H1 (cell line): Measurements from ENCODE around the gene CDHR2. TPM values are rescaled to one million over a fixed set of nuclear protein-coding genes. Genes with fewer than 3 reads are reported as not detected.
A peak's percentile ranks its signal among the peaks of the same experiment; 100 is the strongest.

Source experiments
- ASH2L ChIP-seq: fragments of 200-600, 300-600 bp; sonication (generic); IDR thresholded peaks from one replicate; pipeline ENCODE4 v1.7.1; 2017; ENCODE audit warnings: low read length
- CBX5 ChIP-seq: fragments of 300-800, 300-1000 bp; sonication (generic); IDR thresholded peaks from 2 replicates; pipeline ENCODE4 v1.7.1; 2016; ENCODE audit warnings: antibody characterized with exemption, low read length, low read depth
- CHD1 ChIP-seq: IDR thresholded peaks from 2 replicates; pipeline ENCODE4 v1.6.1; 2012; ENCODE audit warnings: low read depth, low read length, improper control_type of control experiment
- CHD2 ChIP-seq: IDR thresholded peaks from 2 replicates; pipeline ENCODE4 v1.6.1; 2012; ENCODE audit warnings: low read length, improper control_type of control experiment
- CREB1 ChIP-seq: IDR thresholded peaks from 2 replicates; pipeline ENCODE4 v1.6.1; 2012; ENCODE audit warnings: inconsistent platforms
- CTBP2 ChIP-seq: IDR thresholded peaks from 2 replicates; pipeline ENCODE4 v1.7.0; 2011; ENCODE audit warnings: borderline replicate concordance, mild to moderate bottlenecking, moderate library complexity, mixed read lengths, low read length; ENCODE audit not compliant: insufficient read depth, insufficient read length
- EGR1 ChIP-seq: IDR thresholded peaks from 2 replicates; pipeline ENCODE4 v1.6.1; 2011; ENCODE audit warnings: low read depth, low read length, borderline replicate concordance
- FOSL1 ChIP-seq: IDR thresholded peaks from 2 replicates; pipeline ENCODE4 v1.6.1; 2011; ENCODE audit warnings: mild to moderate bottlenecking, low read depth, low read length, moderate library complexity; ENCODE audit not compliant: insufficient read depth
- GABPA ChIP-seq: IDR thresholded peaks from 2 replicates; pipeline ENCODE4 v1.6.1; 2011; ENCODE audit warnings: mild to moderate bottlenecking, low read length, moderate library complexity, borderline replicate concordance; ENCODE audit not compliant: insufficient read depth
- HDAC6 ChIP-seq: IDR thresholded peaks from one replicate; pipeline ENCODE4 v1.7.1; 2012; ENCODE audit warnings: low read depth, mild to moderate bottlenecking, inconsistent platforms, low read length, moderate library complexity
- JUN ChIP-seq: IDR thresholded peaks from 2 replicates; pipeline ENCODE4 v1.6.1; 2011; ENCODE audit warnings: low read depth, mild to moderate bottlenecking, improper control_type of control experiment, low read length
- KDM1A ChIP-seq: fragments of 200-600, 300-600 bp; sonication (generic); IDR thresholded peaks from 2 replicates; pipeline ENCODE4 v1.7.1; 2016; ENCODE audit warnings: mild to moderate bottlenecking, low read length, borderline replicate concordance
- PHF8 ChIP-seq: fragments of 200-600 bp; sonication (generic); conservative IDR thresholded peaks from 2 replicates; pipeline ENCODE4 v1.7.1; 2012; ENCODE audit warnings: low read depth, mild to moderate bottlenecking, inconsistent platforms, low read length, moderate library complexity
- POLR2A ChIP-seq, 2 experiments: IDR thresholded peaks; 1 replicate in 1 of 2; 2 replicates in 1 of 2; pipeline ENCODE4 v1.6.1; 2011; ENCODE audit warnings: low read depth in 2 of 2, low read length in 2 of 2, mild to moderate bottlenecking in 2 of 2; ENCODE audit errors: control extremely low read depth in 1 of 2
- RBBP5 ChIP-seq: IDR thresholded peaks from 2 replicates; pipeline ENCODE4 v1.7.1; 2012; ENCODE audit warnings: low read depth, mild to moderate bottlenecking, inconsistent platforms, low read length, moderate library complexity, borderline replicate concordance
- SIN3A ChIP-seq, 2 experiments: IDR thresholded peaks in 1 of 2; conservative IDR thresholded peaks in 1 of 2; 2 replicates each; pipeline ENCODE4 v1.6.1; 2011 to 2012; ENCODE audit warnings: low read length in 2 of 2, improper control_type of control experiment in 1 of 2, low read depth in 1 of 2, mild to moderate bottlenecking in 1 of 2
- SIX5 ChIP-seq: IDR thresholded peaks from 2 replicates; pipeline ENCODE4 v1.6.1; 2011; ENCODE audit warnings: mild to moderate bottlenecking, low read depth, low read length
- SP2 ChIP-seq: IDR thresholded peaks from 2 replicates; pipeline ENCODE4 v1.6.1; 2012; ENCODE audit warnings: mild to moderate bottlenecking, low read length, inconsistent platforms
- SRF ChIP-seq: IDR thresholded peaks from 2 replicates; pipeline ENCODE4 v1.6.1; 2011; ENCODE audit warnings: mild to moderate bottlenecking, low read depth, low read length, moderate library complexity
- SUZ12 ChIP-seq: fragments of 200-600 bp; sonication (generic); IDR thresholded peaks from 2 replicates; pipeline ENCODE4 v1.6.1; 2012; ENCODE audit warnings: mild to moderate bottlenecking, inconsistent platforms, low read length, moderate library complexity, mixed read lengths
- TAF1 ChIP-seq: IDR thresholded peaks from 2 replicates; pipeline ENCODE4 v1.6.1; 2011; ENCODE audit warnings: mild to moderate bottlenecking, low read depth, low read length
- TAF7 ChIP-seq: optimal IDR thresholded peaks from 2 replicates; pipeline ENCODE3; 2011; ENCODE audit warnings: low read depth, mild to moderate bottlenecking, inconsistent platforms, low read length, moderate library complexity, borderline replicate concordance
- TEAD4 ChIP-seq: IDR thresholded peaks from 2 replicates; pipeline ENCODE4 v1.6.1; 2012; ENCODE audit warnings: low read depth, low read length, inconsistent platforms, mixed read lengths
- polyA plus RNA-seq, 7 experiments: library from polyadenylated mRNA; depleted of rRNA in 3 of 7; stranded (reverse) in 5 of 7; unstranded in 2 of 7; fragments of >200 nt in 5 of 7; fragments of 200-250 nt in 2 of 7; gene quantifications; 1 replicate in 5 of 7; 2 replicates in 1 of 7; 4 replicates in 1 of 7; pipeline versions ENCODE4 v1.2.1 to v1.2.3, GENCODE V29; 2011 to 2013; ENCODE audit warnings: missing spikeins in 2 of 7, mixed read lengths in 2 of 7
- total RNA-seq: library from RNA; stranded (reverse); fragmentation: NEBNext Ultra II Directional; extraction: Animal tissue kit (Norgen Biotek cat#: 25700); gene quantifications from 2 replicates; pipeline ENCODE4 v1.2.1, GENCODE V29; 2021
- TF ChIP-seq, protein P1 (sequence below): IDR thresholded peaks from 2 replicates; pipeline ENCODE4 v1.6.1; 2011; ENCODE audit warnings: low read depth, mild to moderate bottlenecking, low read length; ENCODE audit not compliant: insufficient read depth

CDHR2 gene
- total and polyA plus RNA-seq, 2 of the 8 experiments (the other 6 are each of a cell fraction or from before 2014, with no cell fraction given): 0.02 to 0.43 TPM

DNA sequence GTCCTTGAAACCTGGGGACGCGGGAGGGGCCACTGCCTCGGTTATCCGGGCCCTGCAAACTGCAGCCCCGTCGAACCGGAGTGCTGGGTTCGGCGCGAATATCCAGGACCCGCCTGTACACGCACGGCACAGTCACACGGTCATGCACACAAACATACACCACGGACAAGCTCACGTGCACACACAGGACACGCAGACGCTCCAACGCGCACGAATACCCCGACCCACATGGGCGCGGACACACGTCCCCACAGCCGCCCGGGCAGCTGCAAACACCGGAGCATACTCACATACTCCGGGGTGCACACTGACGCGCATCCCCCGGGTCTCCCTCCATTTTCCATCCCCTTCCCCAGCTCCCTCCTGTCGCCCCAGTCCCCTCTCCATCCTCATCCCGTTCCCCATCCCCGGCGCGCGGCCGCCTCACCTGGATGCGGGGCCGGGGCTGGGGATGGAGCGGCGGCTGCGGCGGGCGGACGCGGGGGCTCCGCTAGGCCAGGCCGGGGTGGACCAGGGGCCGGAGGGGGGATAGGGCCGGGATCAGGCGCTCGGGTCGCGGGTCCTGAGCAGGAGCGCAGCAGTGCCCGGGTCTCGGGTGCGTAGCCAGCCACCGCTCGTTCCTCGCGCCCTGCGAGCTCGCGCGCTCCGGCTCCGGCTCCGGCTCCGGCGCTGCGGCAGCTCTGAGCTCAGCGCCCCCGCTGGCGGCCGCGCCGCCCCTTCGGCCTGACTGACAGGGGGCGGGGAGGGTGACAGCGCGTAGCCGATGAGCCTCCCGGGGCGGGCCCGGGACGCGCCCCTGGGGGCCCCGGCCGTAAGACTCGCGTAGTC is 80.9 kb downstream of the CDHR2 start, which contains the start of the genes EIF4E1B and SNCB (continued):
- TF ChIP-seq SIX5 (no peak), TAF1 (no peak), RBBP5 (peak; percentile 96), SUZ12 (peak; percentile 43; the same call in 1 of the 2 replicates), FOSL1 (no peak), TEAD4 (no peak), TAF7 (peak; percentile 40), JUN (no peak), HDAC6 (no peak), PHF8 (peak; percentile 23), SIN3A (conservative IDR thresholded peaks at IDR 0.05 in 1 of 2, IDR thresholded peaks at IDR 0.05 in 1 of 2; ENCODE audit: low read depth in 1 of 2, low read length in 2 of 2) (peak in 1 of 2 experiments; percentile 76; a peak in 2 of 4 replicates), GABPA (no peak), CHD1 (no peak), CTBP2 (peak; percentile 99), POLR2A (IDR thresholded peaks at IDR 0.05; ENCODE audit: control extremely low read depth in 1 of 2, low read depth in 2 of 2, low read length in 2 of 2) (no peak), CREB1 (peak; percentile 60), SP2 (no peak), SRF (no peak), CHD2 (no peak), ASH2L (peak; percentile 98), EGR1 (peak; percentile 92), KDM1A (0 out of 2 replicates have a peak, but pooled peaks have one; percentile 73), CBX5 (no peak)
- TF ChIP-seq, protein P1, sequence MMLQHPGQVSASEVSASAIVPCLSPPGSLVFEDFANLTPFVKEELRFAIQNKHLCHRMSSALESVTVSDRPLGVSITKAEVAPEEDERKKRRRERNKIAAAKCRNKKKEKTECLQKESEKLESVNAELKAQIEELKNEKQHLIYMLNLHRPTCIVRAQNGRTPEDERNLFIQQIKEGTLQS: no peak
